GM12878 (cell line): ENCODE results near the gene LZIC.

Experiments used
- BHLHE40 ChIP-seq, 2 experiments: fragments of 450-650 bp in 1 of 2; IDR thresholded peaks; 2 replicates each; pipeline ENCODE4 v1.6.1; 2011 to 2017; ENCODE audit warnings: low read depth in 2 of 2, borderline replicate concordance in 1 of 2, improper control_type of control experiment in 1 of 2, low read length in 1 of 2, mild to moderate bottlenecking in 1 of 2
- CTCF ChIP-seq, 3 experiments: IDR thresholded peaks in 2 of 3; conservative IDR thresholded peaks in 1 of 3; 2 replicates each; pipeline ENCODE4 v1.5.1; 2011; ENCODE audit warnings: low read depth in 3 of 3, low read length in 3 of 3, mild to moderate bottlenecking in 3 of 3, control low read depth in 2 of 3, moderate library complexity in 2 of 3, inconsistent platforms in 1 of 3, mixed read lengths in 1 of 3; ENCODE audit not compliant: control insufficient read depth in 2 of 3, insufficient read depth in 1 of 3; ENCODE audit errors: extremely low read depth in 1 of 3
- POLR2A ChIP-seq: IDR thresholded peaks from 2 replicates; pipeline ENCODE4 v1.6.1; 2011; ENCODE audit warnings: low read depth, mild to moderate bottlenecking, low read length
- TF ChIP-seq, protein P1 (sequence below): IDR thresholded peaks from 2 replicates; pipeline ENCODE4 v1.6.1; 2012; ENCODE audit warnings: low read depth, low read length, improper control_type of control experiment

GRCh38 chr1:9916452-9916851 lies 26.7 kb downstream of the LZIC start:
- TF ChIP-seq POLR2A (no peak), BHLHE40 (IDR thresholded peaks at IDR 0.05; ENCODE audit: borderline replicate concordance in 1 of 2, low read depth in 2 of 2, low read length in 1 of 2) (no peak), CTCF (IDR thresholded peaks at IDR 0.05 in 2 of 3, conservative IDR thresholded peaks at IDR 0.05 in 1 of 3; ENCODE audit: control insufficient read depth in 2 of 3, extremely low read depth in 1 of 3, insufficient read depth in 1 of 3, low read depth in 3 of 3, low read length in 3 of 3) (no peak)
- TF ChIP-seq, protein P1, sequence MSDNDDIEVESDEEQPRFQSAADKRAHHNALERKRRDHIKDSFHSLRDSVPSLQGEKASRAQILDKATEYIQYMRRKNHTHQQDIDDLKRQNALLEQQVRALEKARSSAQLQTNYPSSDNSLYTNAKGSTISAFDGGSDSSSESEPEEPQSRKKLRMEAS, result no peak
